Ovary (tissue), 9 donors: Measurements from ENCODE around the gene ADAMTS7. TPM values are rescaled to one million over a fixed set of nuclear protein-coding genes. Genes with fewer than 3 reads are reported as not detected.
"Not testable (repeated sequence)": the region's sequence is repeated elsewhere in the genome, so short reads cannot be mapped to it uniquely, and the experiment has no call there.

Source experiments
- DNase-seq, 5 donors: peaks; one replicate each; pipeline ENCODE4 v3.0.0-alpha.2; 2019 to 2020
- H3K27ac ChIP-seq, 2 donors: fragments of 200-600 bp; one replicate each; pipeline versions ENCODE4 v1.5.1 to v1.8.0; 2019 to 2022
- H3K27me3 ChIP-seq: fragments of 200-600 bp; one replicate; pipeline ENCODE4 v1.8.0; 2022
- H3K36me3 ChIP-seq: fragments of 200-600 bp; sonication (generic); one replicate; pipeline ENCODE4 v1.5.1; 2019
- H3K4me1 ChIP-seq: one replicate; pipeline ENCODE4 v1.8.1; 2013; ENCODE audit warnings: mild to moderate bottlenecking, moderate library complexity; ENCODE audit not compliant: insufficient read depth
- H3K4me3 ChIP-seq: fragments of 200-600 bp; sonication (generic); one replicate; pipeline ENCODE4 v1.5.1; 2017
- H3K9me3 ChIP-seq, 2 donors: fragments of 200-600 bp in 1 of 2; sonication (generic) in 1 of 2; one replicate each; pipeline versions ENCODE4 v1.5.1 to v1.8.1; 2013 to 2019; ENCODE audit warnings: mild to moderate bottlenecking in 1 of 2, moderate library complexity in 1 of 2
- CTCF ChIP-seq, 3 donors: fragments of 450-650 bp in 2 of 3; fragments of 200-600 bp in 1 of 3; IDR thresholded peaks; one replicate each; pipeline versions ENCODE4 v1.5.1 to v1.8.0; 2016 to 2022; ENCODE audit warnings: antibody characterized with exemption in 3 of 3, mild to moderate bottlenecking in 1 of 3
- EP300 ChIP-seq: sonication (generic); formaldehyde crosslinking; IDR thresholded peaks from one replicate; pipeline ENCODE4 v1.6.1; 2017; ENCODE audit warnings: antibody characterized with exemption
- POLR2A ChIP-seq: fragments of 450-650 bp; IDR thresholded peaks from one replicate; pipeline ENCODE4 v1.6.1; 2017; ENCODE audit warnings: antibody characterized with exemption, mild to moderate bottlenecking, moderate library complexity
- WGBS, 3 donors: extraction: QIAGEN DNeasy Blood & Tissue Kit in 1 of 3; methylation state at CpG; one replicate each; pipeline versions ENCODE4 v1.1.5 to v1.1.7; 2013 to 2017; 5-methylcytosine and 5-hydroxymethylcytosine counted together
- intact Hi-C, 4 donors: fragments of 100-400 bp; cut with DNase I; formaldehyde crosslinking; loops; one replicate each; pipeline versions ENCODE4 v1.11.0 to v1.15.1; 2022 to 2023
- polyA plus RNA-seq, 2 donors: library from polyadenylated mRNA; stranded (reverse); fragments of 200-250 nt in 1 of 2; fragments of 350-450 nt in 1 of 2; fragmentation: Illumina TruSeq in 1 of 2; extraction: RNeasy Lipid Tissue Mini Kit (QIAGEN cat#74804) in 1 of 2; gene quantifications; one replicate each; pipeline ENCODE4 v1.2.3, GENCODE V29; 2013 to 2014
- total RNA-seq, 7 donors: library from RNA; depleted of rRNA in 2 of 7; stranded (reverse); fragments of >200 nt in 2 of 7; fragmentation: NEBNext Ultra II Directional in 3 of 7; extraction: Animal tissue kit (Norgen Biotek cat#: 25700) in 3 of 7; gene quantifications; one replicate each; pipeline versions ENCODE4 v1.1.0 to v1.2.4, GENCODE V29; 2016 to 2023
- donor health status: DM: no; HTN: no; CAD: no; lungs with moderate emphysema.
- donor health status: DM: no; HTN: no; CAD: no.
- donor health status: Bipolar disorder and iron deficiency.
- donor health status: DM: yes; HTN: yes; CAD: no.
- donor health status: DM: no; HTN: no; CAD: no.
- donor health status: DM: yes; HTN: yes; CAD: no.

ADAMTS7 gene
- total and polyA plus RNA-seq, 9 donors = 2.1 to 16.5 (median 8.5) TPM

- no peaks in the 10 kb centered on the region for H3K36me3 ChIP-seq
- no peak for DNase-seq
- 79 to 95% (median 83%) methylated on average over 5 of the region's 5 CpGs for WGBS, 3 donors
- H3K27ac ChIP-seq = no peak overlapping the region
- intact Hi-C loops = no loop called here
- no peak overlapping the region for H3K4me3 ChIP-seq
- no peaks in the 10 kb centered on the region for H3K9me3 ChIP-seq
- H3K27me3 ChIP-seq = no peaks in the 10 kb centered on the region
- TF ChIP-seq POLR2A (no peak), EP300 (no peak), CTCF (IDR thresholded peaks at IDR 0.05) (no peak)
- H3K4me1 ChIP-seq = peaks cover 4% of the 10 kb centered on the region
These were observed 32.8 kb downstream of the ADAMTS7 start for GRCh38 chr15:78778422-78778821.

DNA sequence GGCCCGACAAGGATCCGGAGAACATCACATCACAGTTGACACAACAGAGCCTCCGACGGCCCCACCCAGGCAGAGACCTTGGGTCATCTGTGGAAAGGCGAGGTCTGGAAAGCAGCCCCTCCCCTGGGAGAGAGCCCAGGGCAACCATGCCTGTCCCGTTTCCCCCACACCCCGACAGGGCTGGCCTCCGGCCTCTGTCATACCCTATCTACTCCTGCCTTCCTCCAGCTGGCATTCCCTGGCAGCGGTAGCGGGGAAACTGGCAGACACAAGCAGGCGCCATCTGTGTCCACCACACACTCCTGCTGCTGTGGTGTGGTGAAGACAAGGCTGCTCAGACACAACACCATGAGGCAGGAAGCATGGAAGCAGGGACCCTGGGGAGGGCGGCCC, 33.3 kb downstream of the ADAMTS7 start:
- H3K4me3 ChIP-seq, H3K4me1 ChIP-seq, H3K27ac ChIP-seq, H3K27me3 ChIP-seq, H3K36me3 ChIP-seq, H3K9me3 ChIP-seq, intact Hi-C loops, DNase-seq: not testable (repeated sequence)
- WGBS, 3 donors = 78 to 83% (median 79%) methylated on average over 12 of the region's 12 CpGs

DNA sequence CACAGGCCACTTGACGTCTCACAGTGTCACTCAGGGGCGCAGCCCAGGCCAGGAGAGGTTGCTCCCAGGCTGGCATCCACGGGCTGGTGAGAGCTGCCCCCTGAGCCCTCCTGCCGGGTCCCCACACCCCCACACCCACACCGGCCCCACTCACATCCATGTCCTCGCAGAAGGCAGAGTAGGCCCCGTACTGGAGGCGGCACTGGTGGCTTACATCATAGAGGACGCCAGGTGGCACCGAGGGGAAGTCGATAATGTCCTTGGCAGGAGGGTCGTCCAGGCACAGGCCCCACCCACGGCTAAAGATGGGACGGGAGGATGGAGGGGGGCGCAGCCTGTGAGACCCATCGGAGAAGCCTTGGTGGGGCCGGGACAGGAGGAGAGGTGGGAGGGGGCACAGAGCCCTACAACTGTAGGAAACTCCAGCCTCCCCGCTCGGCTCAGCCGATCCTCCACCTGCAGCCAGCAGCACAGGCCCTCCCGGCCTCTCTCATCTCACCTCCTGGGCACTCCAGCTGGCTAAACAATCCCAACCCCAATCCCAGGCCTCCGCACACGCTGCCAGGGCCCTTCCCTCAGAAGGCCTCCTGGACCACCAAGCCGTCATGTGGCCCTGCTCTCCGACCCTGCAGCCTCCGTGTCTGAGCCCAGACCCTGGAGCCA, 33.8 kb downstream of the ADAMTS7 start:
- DNase-seq, intact Hi-C loops: not testable (repeated sequence)
- 85 to 86% (median 86%) methylated on average over 15 to 26 of the region's 26 CpGs for WGBS, 3 donors

GRCh38 chr15:78776046-78776925, 35.0 kb downstream of the ADAMTS7 start:
- H3K4me1 ChIP-seq, intact Hi-C loops, H3K9me3 ChIP-seq, H3K36me3 ChIP-seq, H3K27me3 ChIP-seq, H3K27ac ChIP-seq, DNase-seq, H3K4me3 ChIP-seq: not testable (repeated sequence)
- 85 to 91% (median 91%) methylated on average over 12 to 25 of the region's 25 CpGs for WGBS, 3 donors

More for the DNA sequence above, 33.8 kb downstream of the ADAMTS7 start:
- not testable (repeated sequence) for H3K4me3 ChIP-seq, H3K4me1 ChIP-seq, H3K27me3 ChIP-seq, H3K27ac ChIP-seq, H3K36me3 ChIP-seq, H3K9me3 ChIP-seq

- 79 to 92% (median 91%) methylated on average over 7 to 8 of the region's 8 CpGs for WGBS, 3 donors
- intact Hi-C loops = no loop called here
- no peak overlapping the region for H3K4me3 ChIP-seq
- no peaks in the 10 kb centered on the region for H3K36me3 ChIP-seq
- H3K9me3 ChIP-seq = no peaks in the 10 kb centered on the region
- peaks cover 4% of the 10 kb centered on the region for H3K4me1 ChIP-seq
- DNase-seq = no peak
- H3K27ac ChIP-seq = no peak overlapping the region
- TF ChIP-seq EP300 = no peak
- no peak for TF ChIP-seq CTCF (IDR thresholded peaks at IDR 0.05)
- no peaks in the 10 kb centered on the region for H3K27me3 ChIP-seq
These were observed 35.8 kb downstream of the ADAMTS7 start for GRCh38 chr15:78775472-78775871.

- H3K4me1 ChIP-seq, intact Hi-C loops, H3K36me3 ChIP-seq, DNase-seq, H3K27me3 ChIP-seq, H3K27ac ChIP-seq, H3K9me3 ChIP-seq, H3K4me3 ChIP-seq: not testable (repeated sequence)
- 87 to 92% (median 89%) methylated on average over 15 of the region's 15 CpGs for WGBS, 3 donors
These were observed 36.7 kb downstream of the ADAMTS7 start for GRCh38 chr15:78774451-78774990.

- H3K4me3 ChIP-seq, H3K36me3 ChIP-seq, H3K4me1 ChIP-seq, DNase-seq, H3K27ac ChIP-seq, intact Hi-C loops, H3K27me3 ChIP-seq, H3K9me3 ChIP-seq: not testable (repeated sequence)
- 92 to 96% (median 95%) methylated on average over 25 of the region's 25 CpGs for whole genome bisulfite sequencing, 3 donors
These were observed 37.4 kb downstream of the ADAMTS7 start for GRCh38 chr15:78773765-78774450.
